Adrenal gland (tissue), 12 donors: Measurements from ENCODE around the gene DNAH9. TPM values are rescaled to one million over a fixed set of nuclear protein-coding genes. Genes with fewer than 3 reads are reported as not detected.

Experiments
- DNase-seq, 7 donors: peaks; one replicate each; pipeline ENCODE4 v3.0.0-alpha.2; 2019 to 2020
- H3K27ac ChIP-seq, 5 donors: fragments of 200-600 bp; sonication (generic) in 4 of 5; 1 replicate in 3 of 5; 2 replicates in 2 of 5; pipeline versions ENCODE4 v1.5.1 to v1.8.0; 2016 to 2020; ENCODE audit warnings: mild to moderate bottlenecking in 1 of 5
- H3K27me3 ChIP-seq: fragments of 200-600 bp; 2 replicates; pipeline ENCODE4 v1.8.0; 2021
- H3K36me3 ChIP-seq, 2 donors: fragments of 200-600 bp; replicated peaks in 1 of 2; 1 replicate in 1 of 2; 2 replicates in 1 of 2; pipeline versions ENCODE4 v1.5.1 to v1.8.0; 2018 to 2022
- H3K4me1 ChIP-seq, 2 donors: fragments of 200-600 bp; replicated peaks in 1 of 2; 1 replicate in 1 of 2; 2 replicates in 1 of 2; pipeline versions ENCODE4 v1.5.1 to v1.8.0; 2018 to 2021
- H3K4me3 ChIP-seq, 4 donors: fragments of 200-600 bp; sonication (generic) in 3 of 4; one replicate each; pipeline ENCODE4 v1.5.1; 2016 to 2018
- H3K9me3 ChIP-seq, 3 donors: fragments of 200-600 bp; sonication (generic) in 1 of 3; replicated peaks in 1 of 3; 1 replicate in 2 of 3; 2 replicates in 1 of 3; pipeline versions ENCODE4 v1.5.1 to v1.8.0; 2016 to 2021
- CTCF ChIP-seq, 6 experiments: fragments of 450-650 bp in 4 of 6; fragments of 200-600 bp in 2 of 6; sonication (generic) in 1 of 6; IDR thresholded peaks; 1 replicate in 5 of 6; 2 replicates in 1 of 6; pipeline versions ENCODE4 v1.5.1 to v1.8.0; 2016 to 2021; ENCODE audit warnings: antibody characterized with exemption in 6 of 6, mild to moderate bottlenecking in 2 of 6, moderate library complexity in 1 of 6
- POLR2A ChIP-seq, 2 donors: fragments of 450-650 bp; IDR thresholded peaks; one replicate each; pipeline ENCODE4 v1.6.1; 2017; ENCODE audit warnings: antibody characterized with exemption in 2 of 2, mild to moderate bottlenecking in 2 of 2, moderate library complexity in 1 of 2
- WGBS, 4 donors: extraction: QIAGEN DNeasy Blood & Tissue Kit in 2 of 4; methylation state at CpG; one replicate each; pipeline versions ENCODE4 v1.1.5 to v1.1.7; 2013 to 2017; 5-methylcytosine and 5-hydroxymethylcytosine counted together
- intact Hi-C, 2 donors: fragments of 100-400 bp; cut with DNase I; formaldehyde crosslinking; loops; one replicate each; pipeline versions ENCODE4 v1.14.1 to v1.15.0; 2022 to 2023
- polyA plus RNA-seq, 3 donors: library from polyadenylated mRNA; stranded (reverse); fragments of 200-250 nt in 2 of 3; fragments of 350-450 nt in 1 of 3; fragmentation: Illumina TruSeq in 1 of 3; extraction: RNeasy Lipid Tissue Mini Kit (QIAGEN cat#74804) in 1 of 3; gene quantifications; one replicate each; pipeline ENCODE4 v1.2.3, GENCODE V29; 2013 to 2014
- total RNA-seq, 9 donors: library from RNA; depleted of rRNA in 4 of 9; stranded (reverse); fragments of >200 nt in 4 of 9; fragments of 120-200 nt in 1 of 9; fragmentation: NEBNext Ultra II Directional in 1 of 9; extraction: Animal tissue kit (Norgen Biotek cat#: 25700) in 1 of 9; gene quantifications; one replicate each; pipeline versions ENCODE4 v1.1.0 to v1.2.4, GENCODE V29; 2013 to 2023
- donor health status: healthy with polysubstance abuse.
- donor health status: Bipolar disorder and iron deficiency.
- donor health status: DM: yes; HTN: yes; CAD: no.
- donor health status: DM: no; HTN: no; CAD: no.
- donor health status: DM: no; HTN: no; CAD: no.
- donor health status: DM: yes; HTN: yes; CAD: no.

DNAH9 gene
- total and polyA plus RNA-seq, 12 donors, result 0.28 to 3.5 (median 1.2) TPM

- intact Hi-C loops, result no loop called here
- TF ChIP-seq CTCF (IDR thresholded peaks at IDR 0.05) (no peak), POLR2A (IDR thresholded peaks at IDR 0.05) (no peak)
- Histone ChIP-seq H3K36me3 (no peaks in the 10 kb centered on the region), H3K9me3 (peaks cover 0 to 11% (median 0%) of the 10 kb centered on the region in 3 donors), H3K4me3 (no peak overlapping the region), H3K4me1 (no peaks in the 10 kb centered on the region), H3K27me3 (no peaks in the 10 kb centered on the region), H3K27ac (no peak overlapping the region)
- WGBS, 4 donors, result 46 to 69% (median 49%) methylated on average over 5 of the region's 5 CpGs
- DNase-seq, result no peak
These were observed 311.1 kb downstream of the DNAH9 start for GRCh38 chr17:11909348-11909747.

- Histone ChIP-seq H3K27ac (no peak overlapping the region), H3K27me3 (no peaks in the 10 kb centered on the region), H3K36me3 (no peaks in the 10 kb centered on the region), H3K9me3 (peaks cover 0 to 7% (median 0%) of the 10 kb centered on the region in 3 donors), H3K4me3 (no peak overlapping the region), H3K4me1 (no peaks in the 10 kb centered on the region)
- intact Hi-C loops, result no loop called here
- TF ChIP-seq POLR2A (IDR thresholded peaks at IDR 0.05) (no peak), CTCF (IDR thresholded peaks at IDR 0.05) (no peak)
- WGBS, 4 donors, result 9 to 14% (median 11%) methylated on average over 2 of the region's 2 CpGs
- DNase-seq, result no peak
These were observed 317.8 kb downstream of the DNAH9 start for GRCh38 chr17:11916091-11916490.

- no peaks in the 10 kb centered on the region for H3K36me3 ChIP-seq
- no peak overlapping the region for H3K4me3 ChIP-seq
- no peak overlapping the region for H3K27ac ChIP-seq
- no peak for DNase-seq
- no peaks in the 10 kb centered on the region for H3K27me3 ChIP-seq
- H3K9me3 ChIP-seq, result no peaks in the 10 kb centered on the region
- no peaks in the 10 kb centered on the region for H3K4me1 ChIP-seq
- intact Hi-C loops, result no loop called here
- 73 to 82% (median 75%) methylated on average over 5 of the region's 5 CpGs for WGBS, 4 donors
- TF ChIP-seq CTCF (IDR thresholded peaks at IDR 0.05) (no peak), POLR2A (IDR thresholded peaks at IDR 0.05) (no peak)
These were observed 319.1 kb downstream of the DNAH9 start for GRCh38 chr17:11917415-11917814.

- Histone ChIP-seq H3K27ac (no peak overlapping the region), H3K9me3 (no peaks in the 10 kb centered on the region), H3K36me3 (no peaks in the 10 kb centered on the region), H3K27me3 (no peaks in the 10 kb centered on the region), H3K4me1 (no peaks in the 10 kb centered on the region), H3K4me3 (no peak overlapping the region)
- WGBS, 4 donors, result 88 to 93% (median 89%) methylated on average over 6 of the region's 6 CpGs
- no peak for DNase-seq
- intact Hi-C loops, result no loop called here
- TF ChIP-seq POLR2A (IDR thresholded peaks at IDR 0.05) (no peak), CTCF (IDR thresholded peaks at IDR 0.05) (no peak)
These were observed 323.0 kb downstream of the DNAH9 start for GRCh38 chr17:11921296-11921695.
